HEK293 (cell line): ENCODE data around the gene DEPDC5.

ENCODE experiments used
- CTCF ChIP-seq: fragments of 450-650 bp; formaldehyde crosslinking; IDR thresholded peaks from 2 replicates; pipeline ENCODE4 v1.5.1; 2016; ENCODE audit warnings: missing biosample characterization, missing genetic modification characterization
- OVOL3 ChIP-seq: fragments of 450-650 bp; formaldehyde crosslinking; IDR thresholded peaks from 2 replicates; pipeline ENCODE4 v1.5.1; 2016; ENCODE audit warnings: missing biosample characterization, missing genetic modification characterization
- ZBTB44 ChIP-seq: fragments of 450-650 bp; IDR thresholded peaks from 2 replicates; pipeline ENCODE4 v1.5.1; 2018; ENCODE audit warnings: missing biosample characterization, mild to moderate bottlenecking, missing genetic modification characterization
- ZNF140 ChIP-seq: fragments of 450-650 bp; formaldehyde crosslinking; IDR thresholded peaks from 2 replicates; pipeline ENCODE4 v1.5.1; 2016; ENCODE audit warnings: missing biosample characterization, missing genetic modification characterization
- ZNF26 ChIP-seq: fragments of 450-650 bp; formaldehyde crosslinking; IDR thresholded peaks from 2 replicates; pipeline ENCODE4 v1.5.1; 2016; ENCODE audit warnings: missing biosample characterization, missing genetic modification characterization
- ZNF423 ChIP-seq: fragments of 450-650 bp; formaldehyde crosslinking; IDR thresholded peaks from 2 replicates; pipeline ENCODE4 v1.5.1; 2016; ENCODE audit warnings: missing biosample characterization, missing genetic modification characterization
- ZNF747 ChIP-seq: fragments of 450-650 bp; formaldehyde crosslinking; IDR thresholded peaks from 2 replicates; pipeline ENCODE4 v1.5.1; 2016; ENCODE audit warnings: missing biosample characterization, missing genetic modification characterization
- ZNF785 ChIP-seq: fragments of 450-650 bp; formaldehyde crosslinking; IDR thresholded peaks from 2 replicates; pipeline ENCODE4 v1.5.1; 2016; ENCODE audit warnings: missing biosample characterization, missing genetic modification characterization

GRCh38 chr22:31838917-31839316 lies 85.1 kb downstream of the DEPDC5 start:
- TF ChIP-seq CTCF (no peak), ZBTB44 (tag by site-specific recombination) (no peak), ZNF747 (tag by site-specific recombination) (no peak), ZNF140 (tag by site-specific recombination) (no peak), ZNF423 (tag by site-specific recombination) (no peak), ZNF785 (tag by site-specific recombination) (no peak), OVOL3 (no peak), ZNF26 (tag by site-specific recombination) (no peak)
